ENCODE measurements around the gene MMP28.
"Not testable (repeated sequence)": the region's sequence is repeated elsewhere in the genome, so short reads cannot be mapped to it uniquely, and the experiment has no call there.

Gene MMP28

DNA sequence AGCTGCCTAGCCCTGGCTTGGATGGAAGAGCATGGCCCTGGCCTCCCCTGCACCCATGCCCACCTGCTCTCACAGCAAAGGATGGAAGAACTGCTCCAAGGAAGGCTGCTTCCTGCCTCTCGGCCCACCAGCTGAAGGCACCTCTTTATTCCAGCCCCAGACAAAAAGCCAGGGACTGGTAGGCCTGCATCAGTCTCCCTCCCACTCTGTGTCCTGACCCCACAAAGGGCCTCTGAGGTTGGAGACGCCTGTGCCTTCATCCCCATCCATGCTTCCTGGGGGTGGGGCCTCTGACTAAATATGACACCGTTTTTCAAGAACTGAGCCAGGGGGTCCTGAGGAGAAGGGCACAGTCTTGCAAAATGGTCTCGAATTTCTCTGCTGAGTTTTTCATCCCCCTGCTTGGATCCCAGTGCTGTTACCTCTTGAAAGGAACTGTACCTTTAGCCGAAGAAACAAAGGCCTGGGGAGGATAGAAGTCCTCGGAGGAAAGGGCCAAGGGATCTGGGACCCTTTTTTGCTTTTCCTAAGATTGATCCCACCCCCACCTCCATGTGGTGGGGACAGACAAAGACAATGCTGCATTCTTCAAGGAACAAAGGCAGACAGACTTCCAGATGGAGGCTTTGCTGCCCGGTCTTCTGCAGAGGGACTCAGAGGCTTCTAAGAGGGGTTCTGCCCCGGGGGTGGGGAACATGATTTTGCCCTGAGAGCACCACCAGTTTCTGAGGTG is 29.5 kb downstream of the MMP28 start:
- DNase-seq (ENCODE audit: low spot score): no peak

DNA sequence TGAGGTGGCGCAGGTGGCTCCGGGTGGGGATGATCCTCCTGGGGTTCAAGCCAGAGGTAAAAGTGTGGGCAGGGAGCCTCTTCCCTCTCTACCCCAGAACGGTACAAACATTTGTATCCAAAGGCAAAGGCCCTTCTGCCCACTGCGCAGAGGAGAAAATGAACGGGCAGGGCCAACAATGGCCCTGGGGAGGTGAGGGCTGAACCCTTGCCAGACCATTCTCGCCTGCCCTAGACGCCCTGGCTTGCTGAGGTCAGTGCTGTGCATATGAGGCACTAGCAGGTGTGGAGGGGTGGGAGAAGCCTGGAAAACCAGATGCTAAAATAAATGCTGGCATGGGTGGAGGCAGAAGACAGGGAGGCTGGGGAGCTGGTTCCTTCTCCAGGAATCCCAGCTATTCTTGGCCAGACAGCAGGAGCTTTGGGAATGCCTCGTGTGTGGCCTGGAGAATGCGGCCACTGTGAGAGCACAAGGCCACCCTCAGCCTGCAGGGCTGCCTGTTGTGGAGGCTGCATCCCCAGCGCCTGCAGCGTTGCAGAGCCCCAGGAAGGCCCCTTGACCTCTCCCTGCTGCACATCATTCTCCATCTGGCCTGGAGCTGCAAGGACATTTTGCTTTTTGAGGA is 30.2 kb downstream of the MMP28 start:
- no peak for DNase-seq (ENCODE audit: low spot score)

DNA sequence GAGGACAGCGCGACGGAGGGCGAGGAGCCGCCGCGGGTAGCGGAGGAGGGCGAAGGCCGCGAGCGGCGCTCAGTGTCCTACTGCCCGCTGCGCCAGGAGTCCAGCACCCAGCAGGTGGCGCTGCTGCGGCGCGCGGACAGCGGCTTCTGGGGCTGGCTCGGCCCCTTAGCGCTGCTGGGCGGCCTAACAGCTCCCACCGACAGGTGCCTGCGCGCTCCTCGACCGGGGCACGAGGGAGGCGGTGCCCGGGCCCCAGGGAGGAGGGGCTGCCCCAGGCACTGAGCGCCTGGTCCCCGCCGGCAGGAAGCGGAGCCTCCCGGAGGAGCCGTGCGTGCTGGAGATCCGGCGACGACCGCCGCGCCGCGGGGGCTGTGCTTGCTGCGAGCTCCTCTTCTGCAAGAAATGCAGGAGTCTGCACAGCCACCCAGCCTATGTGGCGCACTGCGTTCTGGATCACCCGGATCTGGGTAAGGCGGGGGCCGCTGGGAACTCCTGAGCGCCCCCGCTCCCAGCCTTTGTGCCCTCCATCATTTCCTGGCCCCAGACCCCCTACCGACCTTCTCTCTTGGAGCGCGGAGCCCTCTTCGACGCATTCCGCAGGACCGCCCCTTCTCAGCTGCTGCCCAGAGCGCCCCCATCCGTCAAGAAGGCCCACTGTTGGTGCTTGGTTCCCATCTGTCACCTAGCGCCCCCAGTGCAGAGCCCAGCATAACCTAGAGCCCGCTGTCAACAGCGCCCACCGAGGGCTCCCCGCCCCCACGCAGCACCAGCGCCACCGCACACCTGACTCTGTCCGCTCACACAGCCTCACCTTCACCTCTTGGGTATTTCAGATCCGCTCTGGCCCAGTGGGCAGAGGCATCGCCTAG is 31.1 kb downstream of the MMP28 start:
- peak; percentile 87 for DNase-seq (ENCODE audit: low spot score)

DNA sequence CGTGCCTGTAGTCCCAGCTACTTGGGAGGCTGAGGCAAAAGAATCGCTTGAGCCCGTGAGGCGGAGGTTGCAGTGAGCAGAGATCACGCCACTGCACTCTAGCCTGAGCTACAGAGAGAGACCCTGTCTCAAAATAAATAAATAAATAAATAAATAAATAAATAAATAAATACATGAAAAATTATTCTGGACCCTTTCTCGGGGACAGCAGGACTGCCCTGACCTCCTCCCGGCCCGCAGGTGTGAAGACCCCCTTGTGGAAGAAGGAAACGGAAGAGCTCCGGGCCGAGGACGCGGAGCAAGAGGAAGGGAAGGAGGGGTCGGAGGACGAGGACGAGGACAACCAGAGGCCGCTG is 31.7 kb downstream of the MMP28 start:
- no peak for DNase-seq (ENCODE audit: low spot score)

DNA sequence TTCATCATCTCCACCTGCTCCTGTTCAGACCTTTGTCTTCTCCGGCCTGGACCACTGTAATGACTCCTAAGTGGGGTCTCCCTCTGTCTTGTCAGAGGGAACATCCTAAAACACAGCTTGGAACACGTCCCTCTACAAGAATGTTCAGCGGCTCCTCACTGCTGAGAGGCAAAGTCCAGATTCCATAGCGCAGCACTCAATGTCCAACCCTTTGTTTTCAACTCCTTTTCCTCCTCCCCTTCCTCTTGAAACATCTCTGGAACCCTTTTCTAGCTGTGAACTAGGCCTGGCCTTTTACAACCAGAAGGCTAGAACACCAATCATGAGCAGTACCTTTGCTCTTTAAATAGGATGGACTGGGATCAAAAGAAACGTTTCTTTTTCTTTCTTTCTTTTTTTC is 33.8 kb downstream of the MMP28 start:
- no peak for DNase-seq (ENCODE audit: low spot score)

DNA sequence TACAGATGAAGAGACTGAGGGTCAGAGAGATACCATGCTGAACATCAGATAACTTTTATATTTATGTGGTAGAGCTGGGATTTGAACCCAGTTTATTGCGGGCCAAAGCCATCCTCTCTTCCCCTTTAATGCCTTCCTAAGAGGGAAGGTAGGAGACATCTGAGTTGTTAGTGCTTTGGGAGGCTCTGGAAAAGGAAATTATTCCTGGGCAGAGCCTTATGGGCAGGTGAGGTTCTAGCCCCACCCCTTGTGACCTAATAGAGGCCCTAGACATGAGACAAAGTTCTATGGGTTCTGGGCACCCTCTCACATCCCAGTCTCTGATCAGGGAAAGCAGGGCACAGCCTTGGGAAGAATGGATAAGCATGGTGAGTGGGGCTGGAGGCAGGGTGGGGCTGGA is 34.9 kb downstream of the MMP28 start, which contains the start of gene C17orf50:
C17orf50 (plus strand) TSS at position 301 of the 400 bp plus-strand sequence; CDS start at position 356, 55 bp downstream.
- DNase-seq (ENCODE audit: low spot score): no peak

DNA sequence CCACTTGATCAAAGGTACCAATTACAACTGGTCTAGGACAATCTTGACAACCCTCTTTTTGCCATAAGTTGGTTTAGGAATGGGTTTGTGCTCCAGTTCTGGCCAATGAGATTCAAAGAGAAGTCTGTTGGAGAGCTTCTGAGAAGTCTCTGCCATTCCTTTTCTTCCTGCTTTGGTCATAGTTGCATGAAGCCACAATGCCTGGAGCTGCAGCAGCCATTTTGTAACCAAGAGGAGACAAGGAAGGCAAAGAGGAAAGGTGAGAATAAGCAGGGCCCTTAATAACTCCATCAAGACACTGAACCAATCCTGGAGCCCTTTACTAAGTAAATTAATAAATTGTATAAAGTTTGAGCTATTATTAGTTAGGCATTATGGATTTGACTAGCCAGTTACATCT is 38.2 kb downstream of the MMP28 start:
- DNase-seq (ENCODE audit: low spot score): no peak

DNA sequence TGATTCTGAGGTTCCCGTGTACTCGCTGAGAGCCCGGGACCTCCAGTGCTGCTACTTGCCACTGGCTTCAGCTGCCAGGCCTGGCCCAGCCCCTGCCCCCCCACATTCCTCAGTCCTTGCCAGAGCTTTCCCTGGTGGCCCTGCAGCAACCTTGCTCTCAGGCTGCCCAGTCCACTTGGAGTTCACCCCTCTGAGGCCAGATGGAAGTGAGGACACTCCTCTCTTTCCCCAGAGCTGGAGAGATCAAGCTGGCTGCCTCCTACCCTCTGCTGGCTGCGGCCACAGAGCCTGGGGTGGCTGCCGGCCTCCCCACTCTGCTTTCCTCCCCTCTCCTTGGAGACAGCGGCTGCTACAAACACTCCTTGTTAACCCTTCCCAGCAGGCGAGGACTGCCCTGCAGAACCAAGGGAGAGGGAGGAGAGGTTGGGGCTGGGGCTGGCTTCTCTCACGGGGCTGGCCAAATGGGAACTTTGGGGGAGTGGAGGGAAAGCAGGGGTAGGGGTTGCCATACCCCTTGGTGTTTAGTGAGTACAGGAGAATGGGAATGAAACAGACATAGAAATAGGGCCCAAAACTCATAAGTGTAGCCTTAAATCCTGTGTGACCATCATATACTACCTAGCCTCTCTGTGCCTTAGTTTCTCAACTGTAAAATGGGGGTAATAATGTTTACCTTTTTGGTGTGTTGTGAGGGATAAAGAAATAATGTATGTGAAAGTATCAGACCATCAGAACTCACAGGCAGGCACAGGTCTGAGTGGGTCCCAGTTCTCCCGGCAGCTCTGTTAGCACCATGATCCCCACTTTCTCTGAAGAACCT is 42.3 kb downstream of the MMP28 start, which contains the start of gene GAS2L2:
GAS2L2 (minus strand) TSS at position 295 of the 820 bp plus-strand sequence. CDS start 389 bp downstream, outside the sequence.
- DNase-seq (ENCODE audit: low spot score): peak; percentile 36

DNA sequence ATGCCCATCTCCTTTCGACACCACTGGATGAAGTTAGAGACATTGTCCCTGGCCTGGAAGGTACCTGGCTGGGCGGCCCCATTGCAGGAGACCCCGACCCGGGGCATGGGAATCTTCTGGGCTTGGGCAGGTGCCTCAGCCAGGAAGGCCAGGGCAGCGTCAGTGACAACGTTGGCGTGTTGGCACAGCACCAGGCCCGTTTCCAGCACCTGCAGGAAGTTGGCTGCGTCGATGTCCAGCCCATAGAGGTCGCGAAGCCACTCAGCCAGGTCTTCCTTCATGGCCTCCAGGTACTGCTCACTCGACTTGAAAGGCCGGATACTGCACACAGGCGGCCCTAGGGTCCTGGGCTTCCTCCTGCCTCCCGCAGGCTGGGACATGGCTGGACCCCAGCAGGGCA is 43.0 kb downstream of the MMP28 start:
- no peak for DNase-seq (ENCODE audit: low spot score)

DNA sequence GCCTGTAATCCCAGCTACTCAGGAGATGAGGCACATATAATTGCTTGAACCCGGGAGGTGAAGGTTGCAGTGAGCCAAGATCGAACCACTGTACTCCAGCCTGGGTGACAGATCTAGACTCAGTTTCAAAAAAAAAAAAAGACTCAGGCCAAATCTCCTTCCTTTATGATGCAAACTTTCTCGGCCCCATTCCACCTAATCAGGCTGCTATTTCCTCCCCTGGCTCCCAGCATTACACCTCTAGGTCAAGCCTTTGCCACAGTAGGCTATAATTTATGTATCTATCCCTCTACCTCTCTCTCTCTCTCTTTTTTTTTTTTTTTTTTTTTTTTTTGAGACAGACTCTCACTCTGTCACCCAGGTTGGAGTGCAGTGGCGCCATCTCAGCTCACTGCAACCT is 43.9 kb downstream of the MMP28 start:
- DNase-seq (ENCODE audit: low spot score): not testable (repeated sequence)

DNA sequence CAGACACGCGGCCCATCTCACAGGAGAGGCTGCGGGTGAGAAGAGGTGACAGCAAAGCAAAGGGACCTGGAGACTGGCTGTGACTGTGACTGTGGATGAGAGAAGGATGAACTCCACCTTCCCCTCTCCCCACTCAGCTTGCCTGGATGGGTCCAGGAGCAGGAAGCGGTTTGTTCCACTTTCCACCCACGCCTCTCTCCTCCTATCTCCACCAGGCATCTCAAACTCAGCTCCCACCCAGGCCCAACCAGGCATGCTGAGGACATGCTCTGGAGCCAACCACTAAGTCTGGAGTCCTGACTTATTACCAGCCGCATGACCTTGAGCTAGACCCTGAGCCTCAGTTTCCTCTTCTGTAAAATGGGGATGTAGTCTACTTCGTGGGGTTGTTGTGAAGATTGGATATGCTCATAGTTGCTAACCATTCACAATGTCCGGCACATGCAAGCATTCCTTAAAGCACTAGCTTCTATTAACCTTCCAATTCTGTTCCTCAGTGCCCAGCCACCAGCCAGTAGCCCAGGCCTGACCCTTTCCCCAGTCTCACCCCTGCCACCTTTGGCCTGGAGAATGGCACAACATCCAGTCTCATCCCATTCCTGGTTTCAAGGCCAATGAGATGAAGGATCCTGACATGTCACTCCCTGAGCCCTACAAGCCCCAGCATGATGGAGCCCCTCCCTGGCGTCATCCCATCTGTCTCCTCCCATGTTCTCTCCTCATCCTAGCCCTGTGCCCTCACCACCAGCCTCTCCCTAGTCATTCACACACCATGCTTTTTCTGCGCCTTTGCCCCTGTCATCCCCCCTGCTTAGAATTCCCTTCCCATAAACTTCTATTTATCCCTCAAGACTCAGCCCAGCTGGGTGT is 44.7 kb downstream of the MMP28 start:
- DNase-seq (ENCODE audit: low spot score): no peak

DNA sequence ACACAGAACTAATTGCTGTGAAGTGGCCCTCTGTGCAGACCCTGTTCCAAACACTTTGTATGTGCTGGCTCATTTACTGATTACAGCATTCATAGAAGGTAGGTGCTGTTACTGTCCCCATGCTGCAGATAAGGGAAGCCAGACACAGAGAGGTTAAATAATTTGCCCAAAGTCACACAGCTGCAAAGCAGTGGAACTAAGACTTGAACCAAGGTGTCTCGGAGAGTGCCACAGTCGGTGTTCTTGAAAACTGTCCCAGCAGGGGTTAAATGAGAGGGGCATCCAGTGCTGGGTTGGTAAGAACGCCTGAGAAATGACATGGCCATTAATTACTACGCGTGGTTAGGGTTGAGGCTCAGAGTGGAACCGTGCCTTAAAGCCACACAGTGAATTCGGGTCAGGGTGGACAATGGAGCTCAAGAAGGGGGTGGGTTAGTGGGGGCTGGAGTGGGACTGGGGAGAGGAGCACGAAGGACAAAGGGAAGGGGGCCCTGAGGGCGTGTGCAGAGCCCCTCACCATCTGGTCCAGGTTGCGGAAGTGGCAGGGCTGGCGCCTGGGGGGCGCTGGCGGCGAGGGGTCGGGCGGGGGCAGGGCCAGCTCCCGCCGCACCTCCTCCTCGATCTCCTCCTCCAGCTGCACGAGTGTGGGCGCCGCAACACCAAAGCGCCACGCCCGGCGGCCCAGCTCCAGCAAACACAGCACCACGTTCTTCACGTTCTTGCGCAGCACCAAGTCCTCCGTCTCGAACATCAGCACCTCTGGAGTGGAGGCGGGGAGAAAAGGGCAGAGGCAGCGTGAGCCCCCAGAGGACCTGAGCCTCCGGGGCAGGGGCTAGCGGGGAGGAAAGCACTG is 45.7 kb downstream of the MMP28 start:
- no peak for DNase-seq (ENCODE audit: low spot score)

DNA sequence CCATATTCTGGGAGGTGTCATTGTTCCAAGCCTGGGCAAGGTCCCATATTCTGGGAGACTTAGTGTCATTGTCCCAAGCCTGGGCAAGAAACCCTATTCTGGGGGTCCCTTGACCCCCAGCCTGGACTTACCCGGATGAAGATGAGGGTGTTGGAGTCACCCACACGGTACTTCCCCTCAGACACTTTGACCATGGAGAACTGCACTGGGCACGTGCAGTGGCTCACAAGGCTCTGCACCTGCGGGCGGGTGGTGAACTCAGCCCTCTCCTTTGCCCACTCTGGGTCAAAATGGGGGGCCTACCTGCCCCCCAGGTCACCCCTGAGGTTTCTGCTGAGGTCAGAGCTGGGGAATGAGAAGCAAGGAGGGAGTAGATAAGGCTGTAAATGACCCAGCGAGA is 46.5 kb downstream of the MMP28 start:
- DNase-seq (ENCODE audit: low spot score): no peak

DNA sequence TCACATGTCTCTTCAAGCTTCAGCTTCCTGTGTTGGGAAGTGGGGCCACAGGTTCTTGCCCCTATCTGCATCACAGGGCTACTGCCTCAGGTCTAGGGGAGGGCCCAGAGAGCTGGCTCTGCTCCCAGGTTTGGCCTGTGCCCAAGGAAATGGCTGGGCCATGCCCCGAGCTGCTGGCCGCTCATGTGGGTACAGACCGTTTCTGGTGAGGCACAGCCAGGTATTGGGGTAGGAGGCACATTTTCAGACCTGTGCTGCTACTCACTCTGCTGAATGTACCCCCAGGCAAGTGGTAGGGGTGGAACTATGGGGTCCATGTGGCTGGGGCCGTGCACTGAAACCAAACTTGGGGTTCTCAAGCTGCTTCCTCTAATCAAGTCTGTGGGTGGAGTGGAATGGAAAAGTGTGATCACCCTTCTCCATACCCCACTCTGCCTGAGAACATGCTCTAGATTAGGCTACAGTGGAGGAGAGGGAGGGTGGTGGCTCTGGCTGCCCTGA is 47.0 kb downstream of the MMP28 start:
- DNase-seq (ENCODE audit: low spot score): no peak

DNA sequence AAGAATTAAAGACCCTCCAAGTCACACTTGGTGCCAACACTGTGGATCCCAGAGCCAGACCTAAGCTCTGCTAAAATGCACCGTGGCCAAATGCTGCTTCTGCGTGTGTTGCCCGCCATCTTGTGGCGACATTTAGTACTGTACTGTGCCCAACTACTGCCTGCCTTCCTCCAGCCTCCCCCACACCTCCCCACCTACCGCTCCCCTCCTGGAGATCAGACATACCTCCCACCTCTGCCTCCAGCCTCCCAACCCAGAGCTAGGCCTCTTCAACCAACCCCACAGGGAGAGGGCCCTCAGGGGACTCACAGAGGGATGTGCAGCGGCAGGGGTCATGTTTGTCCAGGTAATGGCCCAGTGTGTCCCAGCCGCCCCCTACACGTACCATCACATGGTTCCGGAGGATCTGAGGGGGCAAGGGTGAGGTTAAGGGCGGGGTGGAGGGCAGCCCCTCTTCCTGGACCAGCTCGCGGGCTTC is 47.9 kb downstream of the MMP28 start:
- peak; percentile 90 for DNase-seq (ENCODE audit: low spot score)

DNA sequence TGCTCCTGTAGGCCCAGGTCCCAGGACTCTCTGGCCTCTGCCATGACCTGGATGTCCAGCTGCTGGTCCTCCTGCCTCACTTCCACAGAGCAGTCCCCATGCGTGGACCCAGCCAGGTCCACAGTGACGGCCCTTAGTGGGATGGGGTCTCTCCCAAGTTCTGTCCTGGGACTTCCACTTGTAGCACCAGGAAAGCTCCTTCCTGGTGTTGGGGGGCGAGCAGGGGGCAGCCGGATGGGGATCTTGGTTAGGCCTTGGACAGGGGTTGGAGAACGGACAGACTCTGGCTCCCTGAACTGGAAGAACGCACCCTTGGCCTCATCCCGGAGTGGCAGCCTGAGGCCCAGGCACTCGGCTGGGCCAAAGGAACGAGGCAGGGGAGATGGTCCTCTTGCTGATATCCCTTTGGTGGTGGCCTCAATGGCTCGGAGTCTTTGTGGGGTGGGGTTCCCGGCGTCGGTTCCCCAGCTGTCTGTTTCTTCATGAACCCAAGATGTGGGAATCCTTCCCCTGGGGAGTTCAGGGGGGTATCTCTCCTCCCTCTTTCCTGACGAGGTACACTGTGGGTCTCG is 49.6 kb downstream of the MMP28 start:
- DNase-seq (ENCODE audit: low spot score): no peak

DNA sequence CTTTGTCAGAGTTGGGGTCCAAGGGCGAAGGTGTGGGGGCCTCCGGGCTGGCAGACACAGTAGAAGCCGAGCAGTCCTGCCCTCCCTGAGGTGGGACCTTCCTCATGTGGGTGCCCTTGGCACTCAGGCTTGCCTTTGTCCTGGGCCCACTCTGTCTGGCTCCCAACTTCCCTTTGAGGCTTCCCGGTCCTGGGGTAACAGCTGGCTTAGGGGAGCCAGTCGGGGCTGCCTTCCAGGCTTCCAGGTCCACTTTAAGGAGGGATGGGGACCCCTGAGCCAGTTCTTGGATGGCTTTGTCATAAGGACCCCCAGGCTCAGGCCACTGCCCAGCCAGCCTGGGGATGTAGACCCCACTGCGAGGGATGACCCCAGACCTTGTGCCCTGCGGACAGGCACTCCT is 50.2 kb downstream of the MMP28 start:
- DNase-seq (ENCODE audit: low spot score): no peak

DNA sequence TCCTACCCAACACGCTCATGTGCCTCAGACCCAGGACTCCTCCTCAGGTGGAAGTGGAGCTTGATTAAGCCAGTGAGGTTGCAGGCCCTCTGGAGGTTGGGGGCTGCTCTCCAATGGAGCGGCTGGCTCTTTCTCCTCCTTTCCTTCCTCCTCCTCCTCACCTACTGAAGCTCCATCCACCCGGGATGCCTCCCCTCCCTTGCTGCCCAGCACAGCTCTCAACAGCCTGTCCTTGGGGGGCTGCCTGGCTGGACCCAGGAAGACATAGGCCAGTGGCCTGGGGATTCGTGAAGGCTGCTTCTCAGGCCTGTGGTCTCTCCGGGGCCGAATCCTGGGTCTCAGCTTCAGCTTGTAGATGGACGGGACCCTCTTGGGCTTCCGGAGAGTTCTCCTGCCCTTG is 50.6 kb downstream of the MMP28 start:
- DNase-seq (ENCODE audit: low spot score): no peak

DNA sequence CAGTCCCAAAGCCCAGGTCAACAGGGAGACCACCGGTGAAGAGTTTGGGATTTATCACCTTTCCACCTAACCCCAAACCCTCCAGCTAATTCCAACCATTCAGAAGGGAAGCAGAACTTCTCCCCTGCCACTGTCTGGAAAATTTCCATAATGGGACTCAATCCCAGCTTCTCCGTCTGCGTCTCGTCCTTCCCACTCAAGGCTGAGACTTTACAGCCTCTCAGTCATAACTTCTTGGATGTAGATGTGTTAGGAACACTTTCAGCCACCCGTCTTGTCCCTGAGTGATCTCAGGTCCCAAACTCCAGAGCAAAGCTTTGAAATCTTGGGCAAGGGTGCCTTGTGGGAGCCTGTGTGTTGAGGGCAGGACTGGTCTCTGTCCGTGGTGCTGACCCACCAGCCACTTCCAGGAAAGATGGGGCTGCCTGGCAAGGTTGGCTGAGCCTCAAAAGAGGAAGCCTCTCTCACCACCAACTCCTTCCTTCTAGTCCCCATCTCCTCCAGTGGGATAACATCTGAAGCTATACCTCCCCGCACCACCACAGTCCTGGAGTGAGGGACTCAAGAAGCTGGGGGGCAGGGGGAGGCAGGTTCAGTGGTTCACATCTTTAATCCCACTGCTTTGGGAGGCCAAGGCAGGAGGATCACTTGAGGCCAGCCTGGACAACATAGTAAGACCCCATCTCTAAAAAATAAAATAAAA is 51.7 kb downstream of the MMP28 start:
- DNase-seq (ENCODE audit: low spot score): no peak

All from Ammon's horn (tissue), 1 donor.